ENCODE measurements around the gene CATSPERD.
"Not testable (repeated sequence)": the region's sequence is repeated elsewhere in the genome, so short reads cannot be mapped to it uniquely, and the experiment has no call there.

GRCh38 chr19:5744999-5745398, 24.6 kb downstream of the CATSPERD start:
- TF ChIP-seq CTCF (IDR thresholded peaks at IDR 0.05; ENCODE audit: low read depth, low read length); POLR2A (IDR thresholded peaks at IDR 0.05; ENCODE audit: extremely low read depth, insufficient read length); MAX (IDR thresholded peaks at IDR 0.05; ENCODE audit: low read depth, low read length); MYC (IDR thresholded peaks at IDR 0.05; ENCODE audit: low read depth, low read length): not testable (repeated sequence)
